CD4-positive, alpha-beta T cell treated with Interleukin-17A for 4 hours (primary cell): ENCODE measurements around the gene IL37.
"Not testable (repeated sequence)": the region's sequence is repeated elsewhere in the genome, so short reads cannot be mapped to it uniquely, and the experiment has no call there.

ENCODE experiments used
- DNase-seq: peaks from one replicate; pipeline ENCODE4 v3.0.0-alpha.2; 2020; ENCODE audit warnings: mixed read lengths

The IL37 gene

DNA sequence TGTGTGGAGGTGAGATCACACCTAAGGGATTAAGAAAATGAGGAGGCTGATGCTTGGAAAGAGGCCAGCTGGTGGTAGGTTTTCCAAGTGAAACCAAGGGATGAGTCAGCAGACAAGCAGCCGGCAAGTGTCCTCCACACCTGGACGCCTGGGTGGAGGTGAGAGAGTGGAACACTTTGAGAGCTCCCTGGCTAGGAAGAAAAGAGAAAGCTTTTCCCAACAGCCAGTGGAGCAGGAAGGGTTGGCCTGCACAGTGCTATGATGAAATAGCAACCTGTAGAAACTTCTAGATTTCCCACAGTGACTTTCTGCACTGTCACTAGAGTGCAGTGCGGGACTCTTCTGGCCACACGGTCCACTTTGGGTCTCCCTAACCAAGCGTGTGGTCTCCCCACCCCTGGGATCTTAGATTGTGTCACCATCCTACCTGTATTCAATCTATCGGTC, 19.6 kb upstream of the IL37 start:
- DNase-seq: no peak

DNA sequence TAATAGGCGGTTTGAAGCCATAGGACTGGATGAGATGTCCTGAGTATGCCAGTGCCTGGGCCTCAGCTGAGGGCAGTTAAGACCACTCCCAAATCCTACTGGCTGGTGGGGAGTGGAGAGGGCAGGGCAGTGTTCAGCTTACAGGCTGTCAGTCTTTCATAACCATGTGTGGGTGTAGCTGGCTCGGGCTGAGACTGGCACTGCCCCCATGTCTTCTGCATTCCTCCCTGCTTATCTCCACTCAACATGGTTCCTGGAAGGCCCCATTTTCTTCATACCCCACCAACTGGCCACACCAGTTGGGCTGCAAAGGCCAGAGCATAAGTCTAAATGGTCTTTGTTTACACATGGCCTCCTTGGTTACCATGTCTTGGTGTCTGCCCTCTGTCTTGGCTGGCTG, 17.2 kb upstream of the IL37 start:
- no peak for DNase-seq

DNA sequence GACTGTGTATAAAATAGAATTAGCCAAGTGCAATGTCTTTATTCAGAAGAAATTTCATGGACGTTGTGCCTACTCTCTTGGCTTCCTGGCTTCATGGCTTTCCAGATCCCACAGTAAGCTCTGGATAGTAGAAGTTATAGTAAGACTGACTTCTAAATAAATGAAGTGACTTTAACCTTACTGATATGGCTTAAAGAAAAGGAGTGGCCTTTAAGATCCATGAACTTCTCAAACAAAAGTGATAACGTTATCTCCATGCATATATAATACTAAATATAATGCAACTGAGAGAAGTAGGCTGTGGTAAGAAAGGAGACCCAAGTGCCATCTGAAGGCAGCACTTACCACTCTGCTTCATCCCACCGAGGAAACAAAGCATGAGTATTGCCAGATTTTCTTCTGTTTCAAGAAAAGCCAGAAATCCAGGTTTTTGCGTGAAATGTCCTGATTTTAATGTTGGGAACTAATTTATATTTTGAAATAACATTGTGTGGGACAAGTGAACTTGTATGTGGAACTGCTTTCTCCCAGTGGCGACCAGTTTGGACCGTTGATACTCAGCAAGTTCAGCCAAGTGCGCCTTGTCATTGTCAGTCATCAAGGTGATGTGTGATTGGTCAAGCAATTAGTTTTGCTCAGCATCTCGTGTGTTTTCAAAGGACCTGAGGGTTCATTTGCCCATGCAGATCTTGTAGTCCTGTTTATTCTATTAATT, 13.9 kb upstream of the IL37 start:
- no peak for DNase-seq

DNA sequence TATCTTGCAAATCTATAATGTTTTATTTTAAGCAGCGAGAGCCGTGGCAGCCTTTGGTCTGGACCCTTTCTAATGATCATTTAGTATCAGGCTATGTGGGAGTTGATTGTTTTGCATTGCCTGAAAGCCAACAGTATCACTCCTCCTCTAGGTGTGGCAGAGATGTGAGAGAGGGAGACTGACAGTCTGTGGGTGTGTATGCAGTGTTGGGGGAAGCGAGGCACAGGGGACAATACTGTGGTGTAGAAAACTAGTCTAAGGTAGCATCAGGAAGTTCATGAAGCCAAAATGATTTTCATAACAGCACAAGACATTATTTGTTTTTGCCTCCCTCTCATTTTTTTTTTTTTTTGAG, 13.4 kb upstream of the IL37 start:
- DNase-seq: no peak

DNA sequence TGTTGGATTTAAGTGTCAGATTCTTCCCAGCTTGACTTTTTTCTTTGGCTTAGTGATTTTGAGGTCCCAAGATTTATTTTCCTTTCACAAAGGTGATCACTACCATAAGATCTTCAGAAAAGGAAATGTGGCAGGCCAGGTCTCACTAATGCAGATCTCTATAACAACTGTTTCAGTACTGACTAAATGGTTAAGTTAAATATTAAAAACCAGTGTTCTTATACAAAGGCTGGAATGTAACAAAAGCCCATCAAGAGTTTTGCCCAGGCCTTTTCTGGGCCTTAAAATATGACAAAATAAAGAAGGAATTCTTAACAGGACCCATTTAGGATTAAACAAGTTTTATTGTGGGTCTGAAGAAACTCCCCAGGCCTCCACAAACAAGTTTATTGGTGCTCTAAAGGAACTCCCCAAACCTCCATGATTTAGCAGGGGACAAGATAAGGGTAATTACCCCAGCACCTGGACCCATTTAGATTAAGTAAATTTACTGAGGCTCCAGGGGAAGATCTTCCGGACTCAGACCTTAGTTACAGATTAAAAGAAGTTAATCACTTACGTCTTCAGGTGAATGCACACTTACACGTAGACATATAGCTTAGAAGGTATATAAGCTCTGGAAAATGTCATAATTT, 9.4 kb upstream of the IL37 start:
- DNase-seq: not testable (repeated sequence)

DNA sequence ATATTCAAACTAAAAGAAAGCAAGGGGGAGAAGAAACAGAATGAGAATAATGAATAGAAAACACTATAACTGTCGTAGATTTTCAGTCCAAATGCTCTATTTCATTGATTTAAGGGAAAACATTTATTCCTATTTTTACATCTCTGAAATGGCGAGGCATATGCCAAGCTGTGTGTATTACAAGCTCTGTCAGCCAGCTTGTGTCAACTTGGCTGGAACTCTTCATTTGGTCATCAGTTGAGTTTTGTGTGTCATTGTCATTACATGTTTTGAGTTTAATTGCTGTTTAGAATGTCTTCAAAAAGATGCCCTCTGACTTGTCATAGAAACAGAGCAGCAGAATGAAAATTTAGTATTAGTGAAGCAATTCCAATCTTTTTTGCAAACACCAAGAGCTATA, 8.1 kb upstream of the IL37 start:
- DNase-seq: no peak

DNA sequence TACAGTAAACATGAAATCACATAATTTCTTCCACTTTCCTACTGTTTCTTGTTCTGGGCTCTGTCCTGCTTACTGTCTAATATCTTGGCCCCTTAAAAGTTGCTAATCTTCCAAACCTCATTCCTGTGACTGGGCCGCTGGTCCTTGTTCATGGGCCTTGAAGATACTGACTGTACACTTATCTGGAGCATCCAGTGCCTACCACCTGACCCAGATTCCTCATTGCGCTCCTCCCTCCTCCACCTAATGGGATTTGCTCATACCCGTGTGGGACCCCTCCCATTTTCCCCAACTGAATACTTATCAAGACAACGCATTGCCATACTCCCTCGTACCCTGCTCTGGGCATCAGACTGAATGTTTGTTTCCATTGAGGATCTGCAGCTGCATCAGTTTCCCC, 6.1 kb upstream of the IL37 start:
- no peak for DNase-seq

DNA sequence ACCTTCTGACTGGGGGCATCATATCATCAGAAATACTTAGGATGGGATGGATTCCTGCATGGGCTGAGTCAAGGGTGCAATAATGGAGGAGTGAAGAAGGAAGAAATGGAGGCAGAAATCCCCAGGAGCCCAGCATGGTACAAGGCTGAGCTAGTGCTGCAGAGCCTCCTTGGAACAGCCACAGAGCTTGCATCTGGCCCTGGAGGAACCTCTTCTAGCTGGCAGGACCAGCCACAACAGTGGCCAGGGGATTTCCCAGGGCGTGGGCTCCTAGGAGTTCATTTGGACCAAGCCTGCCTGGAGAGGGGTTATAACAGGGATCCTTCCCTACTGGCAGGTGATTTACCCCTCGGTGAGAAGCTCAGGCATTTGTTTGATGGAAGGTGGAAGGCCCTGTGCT, 4.7 kb upstream of the IL37 start:
- no peak for DNase-seq

DNA sequence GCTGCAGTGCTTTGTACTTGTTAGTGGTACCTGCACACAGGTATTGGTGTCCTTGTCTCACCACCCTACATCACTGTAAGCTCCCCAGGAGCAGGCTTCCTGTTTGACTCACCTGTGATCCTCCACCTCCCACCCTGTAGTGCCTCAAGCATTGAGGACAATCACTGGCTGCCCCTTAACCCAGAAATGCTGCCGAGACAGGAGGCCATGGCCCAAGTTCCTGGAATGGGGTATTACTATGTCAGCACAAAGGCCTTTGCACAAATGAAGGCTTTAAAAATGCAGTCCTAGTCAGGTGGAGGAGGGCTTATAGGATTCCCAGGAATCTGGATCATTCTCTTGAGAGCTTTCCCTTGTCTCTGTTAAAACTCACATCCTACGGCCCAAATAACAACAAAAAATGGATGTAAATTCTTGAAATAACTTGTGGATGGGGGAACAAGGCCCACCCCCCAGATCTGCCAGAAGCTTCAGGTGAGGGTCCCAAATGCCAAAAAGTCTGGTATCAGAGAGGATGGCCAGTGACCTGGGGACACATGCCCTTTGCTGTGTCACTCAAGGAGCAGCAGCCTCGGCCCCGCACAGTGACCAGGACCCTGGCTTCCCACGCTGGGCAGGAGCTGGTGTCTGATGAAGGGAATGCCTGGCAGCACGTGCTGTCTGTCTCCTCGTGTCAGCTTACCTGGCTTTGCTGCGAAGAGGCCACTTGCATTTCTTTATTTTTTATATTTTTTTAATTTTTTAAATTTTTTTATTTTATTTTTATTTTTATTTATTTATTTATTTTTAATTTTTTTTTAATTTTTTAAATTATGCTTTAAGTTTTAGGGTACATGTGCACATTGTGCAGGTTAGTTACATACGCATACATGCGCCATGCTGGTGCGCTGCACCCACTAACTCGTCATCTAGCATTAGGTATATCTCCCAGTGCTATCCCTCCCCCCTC, 3.7 kb upstream of the IL37 start:
- no peak for DNase-seq

DNA sequence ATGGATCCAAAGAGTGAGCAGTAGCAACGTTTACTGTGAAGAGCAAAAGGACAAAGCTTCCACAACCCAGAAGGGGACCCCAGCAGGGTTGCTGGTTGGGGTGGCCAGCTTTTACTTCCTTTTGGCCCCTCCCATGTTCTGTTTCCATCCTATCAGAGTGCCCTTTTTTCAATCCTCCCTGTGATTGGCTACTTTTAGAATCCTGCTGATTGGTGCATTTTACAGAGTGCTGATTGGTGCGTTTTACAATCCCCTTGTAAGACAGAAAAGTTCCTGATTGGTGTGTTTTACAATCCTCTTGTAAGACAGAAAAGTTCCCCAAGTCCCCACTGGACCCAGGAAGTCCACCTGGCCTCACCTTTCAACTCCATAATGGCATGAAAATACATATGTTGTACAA, 2.4 kb upstream of the IL37 start:
- not testable (repeated sequence) for DNase-seq

DNA sequence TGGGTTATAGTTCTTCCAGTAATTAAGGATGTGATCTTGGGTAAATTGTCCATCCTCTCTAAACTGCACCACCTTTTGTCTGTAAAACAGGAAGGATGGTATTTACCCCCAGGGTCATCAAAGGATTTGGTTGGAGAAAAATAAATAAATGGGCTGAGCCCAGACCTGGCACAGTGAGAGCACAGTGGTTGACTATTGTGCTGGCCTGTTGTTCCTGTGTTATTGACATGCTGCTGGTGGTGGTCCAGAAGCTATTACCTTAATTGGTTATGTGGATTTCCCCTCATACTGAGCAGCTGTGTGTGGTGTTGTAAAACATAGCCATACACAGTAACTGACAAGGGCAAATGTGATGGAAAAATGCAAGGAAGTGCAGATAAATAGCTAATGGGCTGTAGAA, 746 bp upstream of the IL37 start:
- no peak for DNase-seq

DNA sequence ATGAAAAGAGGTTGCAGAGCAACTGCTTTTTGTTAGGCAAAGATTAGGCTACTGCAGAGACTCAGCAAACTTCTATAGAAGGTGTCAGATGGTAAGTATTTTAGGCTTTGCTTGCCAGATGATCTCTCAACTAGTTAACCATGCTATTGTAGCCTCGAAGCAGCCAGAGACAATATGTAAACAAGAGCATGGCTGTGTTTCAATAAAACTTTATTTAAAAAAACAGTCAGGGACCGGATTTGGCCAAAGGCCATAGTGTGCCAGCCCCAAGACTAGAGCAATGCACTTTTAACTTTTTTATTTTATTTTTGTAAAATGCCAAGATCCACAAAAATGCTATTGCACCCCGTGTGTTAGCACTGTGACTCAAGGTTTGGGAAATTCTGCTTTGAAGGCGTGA, 1.4 kb downstream of the IL37 start:
- no peak for DNase-seq

DNA sequence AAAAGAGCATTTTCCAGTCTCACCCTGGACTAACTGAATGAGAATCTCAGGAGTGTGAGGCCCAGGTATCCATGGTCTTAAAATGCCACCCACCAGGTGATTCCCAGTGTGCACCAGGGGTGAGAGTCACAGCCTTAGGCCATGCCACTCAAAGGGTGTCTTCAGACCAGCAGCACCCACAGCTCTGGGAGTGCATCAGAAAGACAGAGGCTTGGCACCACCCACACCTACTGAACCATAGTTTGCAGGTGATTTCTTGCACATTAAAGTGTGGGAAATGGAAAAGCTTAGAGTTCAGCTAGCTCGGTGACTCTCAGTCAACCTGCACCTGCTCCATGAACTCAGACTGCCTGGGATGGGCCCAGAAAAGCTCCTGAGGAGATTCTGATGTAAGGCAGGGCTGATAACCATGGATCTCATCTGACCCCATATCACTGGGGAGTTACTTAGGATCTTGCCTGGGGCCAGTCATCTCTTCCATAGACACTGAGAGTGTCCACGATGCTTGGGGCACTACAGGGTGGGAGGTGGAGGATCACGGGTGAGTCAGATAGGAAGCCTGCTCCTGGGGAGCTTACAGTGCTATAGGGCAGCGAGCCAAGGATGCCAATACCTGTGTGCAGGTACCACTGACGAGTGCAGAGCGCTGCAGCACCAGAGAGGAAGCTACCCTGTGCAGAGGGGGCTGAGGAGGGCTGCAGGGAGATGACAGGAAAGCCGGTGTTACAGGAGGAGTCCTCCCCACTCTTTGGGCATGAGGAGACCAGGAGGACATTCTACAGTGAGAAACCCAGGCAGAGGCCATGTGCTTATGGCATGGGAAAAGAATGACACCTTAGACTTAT, 4.6 kb downstream of the IL37 start:
- no peak for DNase-seq

DNA sequence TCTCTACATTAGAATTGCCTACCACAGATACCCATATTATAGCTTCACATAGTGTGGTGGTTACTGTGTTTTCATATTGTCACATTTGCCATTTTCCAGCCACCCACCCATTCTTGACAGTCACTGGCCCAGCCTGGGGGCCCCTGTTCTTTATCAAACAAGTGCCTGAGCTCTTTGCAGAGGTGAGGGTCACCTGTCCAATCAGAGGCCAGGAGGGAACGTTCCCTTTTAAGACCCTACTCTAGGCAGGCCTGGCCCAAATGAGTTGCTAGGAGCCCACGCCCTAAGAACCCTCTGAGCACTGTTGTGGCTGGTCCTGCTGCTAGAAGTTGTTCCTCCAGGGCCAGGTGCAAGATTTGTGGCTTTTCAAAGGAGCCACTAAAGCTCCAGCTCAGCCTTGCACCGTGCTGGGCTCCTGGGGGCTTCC, 5.2 kb downstream of the IL37 start:
- DNase-seq: no peak

DNA sequence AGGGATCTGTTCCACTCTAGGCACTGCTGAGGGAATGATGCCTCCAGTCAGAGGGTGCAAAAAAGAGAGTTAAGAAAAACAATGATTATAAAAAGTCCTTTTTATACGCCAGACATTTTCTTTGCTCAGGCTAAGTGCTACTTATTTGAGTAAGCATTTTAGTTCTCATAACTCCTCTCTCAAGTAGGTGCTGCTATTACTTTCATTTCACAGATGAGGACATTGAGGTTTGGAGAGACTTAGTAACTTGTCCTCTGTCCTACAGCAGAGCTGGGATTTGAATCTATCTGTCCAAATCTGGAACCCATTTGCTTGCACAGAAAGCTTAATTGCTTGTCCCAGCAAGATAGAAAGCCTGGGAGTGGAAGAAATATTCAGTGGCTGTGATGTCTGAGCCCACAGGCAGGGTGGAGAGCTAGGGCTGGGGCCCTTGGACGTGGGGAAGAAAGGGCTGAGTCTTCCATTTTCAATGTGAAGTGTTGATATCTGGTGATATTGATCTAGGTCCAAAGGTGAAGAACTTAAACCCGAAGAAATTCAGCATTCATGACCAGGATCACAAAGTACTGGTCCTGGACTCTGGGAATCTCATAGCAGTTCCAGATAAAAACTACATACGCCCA, 5.8 kb downstream of the IL37 start:
- no peak for DNase-seq

DNA sequence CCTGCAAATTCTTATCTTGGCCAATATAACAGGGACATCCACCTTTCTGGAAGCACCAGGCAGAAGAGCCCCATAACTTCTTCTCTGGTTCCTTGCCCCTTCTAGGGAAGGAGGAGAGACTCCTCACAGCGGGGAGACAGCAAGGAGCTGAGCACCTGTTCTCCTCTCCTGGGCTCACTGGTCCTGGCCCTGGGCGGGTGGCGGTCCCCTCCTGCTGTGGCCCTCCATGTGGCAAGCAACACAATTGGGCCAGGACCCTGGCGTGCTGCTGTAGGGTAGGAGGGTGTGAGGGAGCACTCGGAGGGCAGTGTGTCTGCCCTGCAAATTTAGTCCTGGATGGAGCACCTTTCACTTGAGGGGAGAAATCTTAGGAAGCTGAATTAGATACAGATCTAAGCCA, 6.9 kb downstream of the IL37 start:
- DNase-seq: no peak

DNA sequence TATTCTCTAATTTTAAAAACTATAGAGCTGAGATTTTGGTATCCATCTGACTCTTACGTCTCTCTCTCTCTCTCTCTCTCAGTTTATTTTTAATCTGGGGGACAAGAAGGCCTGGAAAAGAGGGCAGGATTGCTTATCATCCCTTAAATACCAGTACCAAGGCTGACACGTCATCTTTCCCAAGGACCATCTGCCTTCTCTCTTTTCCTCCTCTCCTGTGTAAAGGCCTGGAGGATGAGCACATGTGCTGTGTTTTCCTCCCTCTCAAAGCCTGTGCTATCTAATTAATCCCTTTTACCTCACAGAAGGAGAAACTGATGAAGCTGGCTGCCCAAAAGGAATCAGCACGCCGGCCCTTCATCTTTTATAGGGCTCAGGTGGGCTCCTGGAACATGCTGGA, 7.3 kb downstream of the IL37 start:
- no peak for DNase-seq

DNA sequence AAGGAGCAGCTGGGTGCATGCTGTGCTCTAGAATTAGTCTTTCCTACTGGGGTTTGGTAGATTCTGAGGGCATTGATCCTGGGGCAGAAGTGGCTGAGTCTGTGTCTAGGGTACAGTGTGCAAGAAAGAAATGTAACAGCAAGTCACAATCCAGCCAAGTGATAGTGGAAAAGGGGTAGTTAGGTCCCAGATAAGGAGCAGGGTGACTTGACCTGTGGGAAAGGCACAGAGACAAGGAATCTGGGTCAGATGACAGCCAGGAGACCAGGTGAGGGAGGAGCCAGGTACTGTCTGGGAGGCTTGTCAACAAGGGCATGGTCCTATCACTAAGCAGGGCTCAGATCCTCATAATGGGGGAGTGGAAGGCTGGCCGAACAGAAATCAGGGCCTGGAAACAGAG, 8.1 kb downstream of the IL37 start:
- no peak for DNase-seq

DNA sequence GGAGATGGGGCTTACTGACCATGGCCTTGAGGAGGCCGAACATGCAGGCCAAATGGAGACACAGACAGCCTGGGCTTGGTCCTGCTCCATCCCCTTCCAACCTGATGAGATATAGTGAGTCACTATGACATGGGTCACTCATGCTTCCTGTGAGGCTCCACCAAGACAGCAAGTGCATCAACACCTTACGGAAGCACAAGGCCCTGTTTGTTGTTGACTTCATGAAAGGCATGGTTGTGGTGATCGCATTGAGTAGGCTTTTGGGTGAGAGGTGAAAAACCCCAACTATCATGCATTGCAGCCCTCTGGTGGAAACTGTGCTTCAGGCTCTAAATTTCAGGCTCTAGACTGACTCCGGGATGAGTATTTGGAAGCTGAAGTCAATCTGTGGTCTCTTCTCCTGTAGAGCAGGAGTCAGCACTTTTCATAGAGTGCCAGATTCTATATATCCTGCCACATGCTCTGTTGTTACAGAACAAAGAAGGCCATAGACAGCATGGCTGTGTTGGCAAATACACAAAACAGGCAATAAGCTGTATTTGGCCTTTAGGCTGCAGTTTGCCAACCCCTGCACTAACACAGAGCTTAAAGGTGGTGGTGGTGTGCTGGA, 10.1 kb downstream of the IL37 start:
- no peak for DNase-seq

DNA sequence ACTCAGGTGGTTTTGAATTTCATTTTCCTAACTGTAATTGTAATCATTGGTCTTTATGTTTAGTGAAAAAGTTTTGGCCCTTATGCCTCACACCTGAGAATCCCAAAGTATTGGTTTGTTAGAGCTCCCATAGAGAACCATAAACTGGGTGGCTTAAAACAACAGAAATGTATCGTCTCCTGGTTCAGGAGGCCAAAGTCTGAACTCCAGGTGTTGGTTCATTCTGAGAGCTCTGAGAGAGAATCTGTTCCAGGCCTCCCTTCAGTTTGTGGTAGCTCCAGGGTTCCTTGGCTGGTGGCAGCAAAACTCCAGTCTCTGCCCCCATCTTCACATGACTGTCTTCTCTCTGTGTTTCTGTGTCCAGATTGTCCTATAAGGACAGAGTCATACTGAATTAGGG, 11.0 kb downstream of the IL37 start:
- DNase-seq: no peak

DNA sequence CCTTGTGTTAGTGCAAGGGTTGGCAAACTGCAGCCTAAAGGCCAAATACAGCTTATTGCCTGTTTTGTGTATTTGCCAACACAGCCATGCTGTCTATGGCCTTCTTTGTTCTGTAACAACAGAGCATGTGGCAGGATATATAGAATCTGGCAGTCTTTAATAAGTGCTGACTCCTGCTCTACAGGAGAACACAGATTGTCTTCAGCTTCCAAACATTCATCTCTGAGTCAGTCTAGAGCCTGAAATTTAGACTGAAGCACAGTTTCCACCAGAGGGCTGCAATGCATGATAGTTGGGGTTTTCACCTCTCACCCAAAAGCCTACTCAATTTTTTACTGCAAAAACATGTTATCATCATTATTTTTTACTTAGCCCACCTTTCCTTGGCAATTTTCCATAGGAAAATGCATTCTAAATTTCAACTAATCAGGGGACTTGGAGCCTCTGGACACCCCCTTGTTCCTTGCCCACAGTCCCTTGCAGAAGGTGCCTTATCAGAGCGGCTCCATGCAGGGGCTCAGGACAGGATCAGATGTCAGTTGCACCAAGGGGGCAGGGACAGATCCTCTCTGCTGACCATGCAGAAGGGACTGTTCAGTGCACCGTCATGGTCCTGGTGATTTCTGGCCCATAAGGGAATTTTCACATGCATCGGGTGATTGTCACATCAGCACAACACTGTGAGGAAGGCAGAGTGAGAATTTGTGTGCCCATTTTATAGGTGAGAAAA, 12.4 kb downstream of the IL37 start:
- DNase-seq: no peak
